GM12878 (cell line): ENCODE results near the gene BDKRB2. TPM values are rescaled to one million over a fixed set of nuclear protein-coding genes. Genes with fewer than 3 reads are reported as not detected.

Experiments
- ATAC-seq: fragments of 200-7000 bp; cut with Tn5 transposase; 3 replicates; pipeline ENCODE4 v1.9.1; 2020; ENCODE audit warnings: mild to moderate bottlenecking, moderate library complexity
- BruUV-seq: library from RNA; stranded (reverse); fragments of 400-500 nt; replicated peaks from 2 replicates; lab custom pipeline; 2021; lab: Mats Ljungman, UMichigan
- CTCF ChIA-PET: fragments of 300-600 bp; sonication (Branson Sonifier 250); formaldehyde crosslinking; extraction: SDS; loops from one replicate; lab custom pipeline; 2021; ENCODE audit warnings: inconsistent platforms; lab: Yijun Ruan, JAX
- POLR2A ChIA-PET: fragments of 350-600 bp; formaldehyde crosslinking; extraction: SDS; loops from one replicate; lab custom pipeline; 2021; ENCODE audit warnings: inconsistent platforms; lab: Charles Lee
- RAD21 ChIA-PET: fragments of 300-600 bp; sonication (Branson Sonifier 250); formaldehyde crosslinking; loops from one replicate; lab custom pipeline; 2023; ENCODE audit warnings: antibody characterized with exemption; ENCODE audit not compliant: unreplicated experiment; lab: Charles Lee
- SMC1A ChIA-PET: fragments of 300-600 bp; sonication (Branson Sonifier 250); formaldehyde crosslinking; loops from one replicate; lab custom pipeline; 2023; ENCODE audit not compliant: unreplicated experiment, uncharacterized antibody; lab: Charles Lee
- DNase-seq: peaks from one replicate; pipeline ENCODE4 v3.0.0-alpha.2; 2011; ENCODE audit warnings: low read depth, low spot score
- FAIRE-seq: peaks from 3 replicates; lab custom pipeline; 2011; peaks lifted over from hg19 to GRCh38; lab: Jason Lieb, UNC
- H2AFZ ChIP-seq: 2 replicates; pipeline ENCODE4 v1.6.0; 2011; ENCODE audit warnings: low read depth, low read length, control low read depth; ENCODE audit not compliant: control insufficient read depth
- H3K27ac ChIP-seq: 2 replicates; pipeline ENCODE4 v1.5.1; 2011; ENCODE audit warnings: control low read depth; ENCODE audit not compliant: control insufficient read depth, insufficient read depth
- H3K27me3 ChIP-seq, 2 experiments: replicated peaks in 1 of 2; 2 replicates each; pipeline versions ENCODE4 v1.6.0 to v1.6.1; 2011; ENCODE audit warnings: low read length in 1 of 2; ENCODE audit not compliant: control insufficient read depth in 2 of 2, insufficient read depth in 2 of 2
- H3K36me3 ChIP-seq, 2 experiments: 2 replicates each; pipeline ENCODE4 v1.5.1; 2011; ENCODE audit warnings: low read length in 1 of 2; ENCODE audit not compliant: control insufficient read depth in 2 of 2, insufficient read depth in 2 of 2
- H3K4me1 ChIP-seq: 2 replicates; pipeline ENCODE4 v1.6.1; 2011; ENCODE audit warnings: mild to moderate bottlenecking, low read length, moderate library complexity, mixed read lengths; ENCODE audit not compliant: control insufficient read depth, insufficient read depth
- H3K4me2 ChIP-seq: 2 replicates; pipeline ENCODE4 v1.6.0; 2011; ENCODE audit warnings: control low read depth; ENCODE audit not compliant: control insufficient read depth, insufficient read depth
- H3K4me3 ChIP-seq: fragments of 200-600 bp; sonication (generic); 2 replicates; pipeline ENCODE4 v1.5.1; 2016
- H3K79me2 ChIP-seq: 2 replicates; pipeline ENCODE4 v1.6.0; 2011; ENCODE audit warnings: low read length; ENCODE audit not compliant: control insufficient read depth, insufficient read depth
- H3K9ac ChIP-seq: 2 replicates; pipeline ENCODE4 v1.8.0; 2011; ENCODE audit warnings: low read length, control low read depth, mixed read lengths; ENCODE audit not compliant: control insufficient read depth, insufficient read depth
- H3K9me3 ChIP-seq: replicated peaks from 3 replicates; pipeline ENCODE4 v1.5.1; 2011; ENCODE audit warnings: mild to moderate bottlenecking, low read length; ENCODE audit not compliant: control insufficient read depth, insufficient read depth
- H4K20me1 ChIP-seq: 2 replicates; pipeline ENCODE4 v1.6.0; 2011; ENCODE audit not compliant: control insufficient read depth, insufficient read depth
- BCLAF1 ChIP-seq: fragments of 450-650 bp; IDR thresholded peaks from 2 replicates; pipeline ENCODE4 v1.6.1; 2017; ENCODE audit warnings: antibody characterized with exemption, mild to moderate bottlenecking, moderate library complexity
- GABPA ChIP-seq: IDR thresholded peaks from 2 replicates; pipeline ENCODE4 v1.6.1; 2014; ENCODE audit warnings: antibody characterized with exemption, low read depth, mild to moderate bottlenecking, inconsistent platforms
- MYC ChIP-seq: IDR thresholded peaks from 2 replicates; pipeline ENCODE4 v1.6.1; 2011; ENCODE audit warnings: mild to moderate bottlenecking, low read length, moderate library complexity, inconsistent platforms; ENCODE audit not compliant: insufficient read depth, insufficient replicate concordance, insufficient read length, severe bottlenecking
- USF2 ChIP-seq: IDR thresholded peaks from 2 replicates; pipeline ENCODE4 v1.6.1; 2011; ENCODE audit warnings: low read depth, low read length, improper control_type of control experiment, borderline replicate concordance
- WRNIP1 ChIP-seq: IDR thresholded peaks from 2 replicates; pipeline ENCODE4 v1.6.1; 2011; ENCODE audit warnings: low read depth, low read length, improper control_type of control experiment, borderline replicate concordance
- ZNF622 ChIP-seq: fragments of 450-650 bp; IDR thresholded peaks from 2 replicates; pipeline ENCODE4 v1.6.1; 2017; ENCODE audit warnings: mild to moderate bottlenecking, inconsistent platforms
- WGBS: methylation state at CpG from one replicate; pipeline ENCODE4 v1.1.6; 2016; ENCODE audit warnings: low lambda C conversion rate; ENCODE audit not compliant: insufficient replicate concordance, insufficient coverage; ENCODE audit errors: missing lambda C conversion rate; 5-methylcytosine and 5-hydroxymethylcytosine counted together
- in situ Hi-C: fragments of 300-500 bp; cut with MboI; formaldehyde crosslinking; loops from 9 replicates; pipeline ENCODE4 v1.14.3; 2018; ENCODE audit warnings: mixed read lengths
- intact Hi-C: fragments of 100-400 bp; cut with micrococcal nuclease; formaldehyde crosslinking; loops from one replicate; pipeline ENCODE4 v1.14.2; 2022; ENCODE audit not compliant: unreplicated experiment
- polyA plus RNA-seq, 11 experiments: library from polyadenylated mRNA; depleted of rRNA in 4 of 11; unstranded in 6 of 11; stranded (reverse) in 5 of 11; fragments of >200 nt; fragmentation: Nextera tagmentation in 4 of 11; fragmentation: Illumina TruSeq in 1 of 11; extraction: Ambion mirVana in 4 of 11; extraction: Trizol in 1 of 11; gene quantifications; 1 replicate in 1 of 11; 2 replicates in 10 of 11; pipeline versions ENCODE4 v1.2.1 to v1.2.3, GENCODE V29; 2011 to 2016; ENCODE audit warnings: inconsistent platforms in 2 of 11, missing spikeins in 2 of 11, low read depth in 1 of 11
- total RNA-seq, 4 experiments: library from RNA; depleted of rRNA in 3 of 4; stranded (reverse); fragments of >200 nt in 3 of 4; fragmentation: Illumina TruSeq in 1 of 4; extraction: Trizol in 1 of 4; gene quantifications; 2 replicates each; pipeline versions ENCODE4 v1.2.1 to v1.2.3, GENCODE V29; 2013 to 2021
- TF ChIP-seq, protein P1 (sequence below): fragments of 450-650 bp; IDR thresholded peaks from 2 replicates; pipeline ENCODE4 v1.6.1; 2017; ENCODE audit warnings: mild to moderate bottlenecking, moderate library complexity

BDKRB2 gene
- total and polyA plus RNA-seq, 10 of the 15 experiments (the other 5 are each of a cell fraction or from before 2014, with no cell fraction given), result 0.08 TPM; not detected in 9

DNA sequence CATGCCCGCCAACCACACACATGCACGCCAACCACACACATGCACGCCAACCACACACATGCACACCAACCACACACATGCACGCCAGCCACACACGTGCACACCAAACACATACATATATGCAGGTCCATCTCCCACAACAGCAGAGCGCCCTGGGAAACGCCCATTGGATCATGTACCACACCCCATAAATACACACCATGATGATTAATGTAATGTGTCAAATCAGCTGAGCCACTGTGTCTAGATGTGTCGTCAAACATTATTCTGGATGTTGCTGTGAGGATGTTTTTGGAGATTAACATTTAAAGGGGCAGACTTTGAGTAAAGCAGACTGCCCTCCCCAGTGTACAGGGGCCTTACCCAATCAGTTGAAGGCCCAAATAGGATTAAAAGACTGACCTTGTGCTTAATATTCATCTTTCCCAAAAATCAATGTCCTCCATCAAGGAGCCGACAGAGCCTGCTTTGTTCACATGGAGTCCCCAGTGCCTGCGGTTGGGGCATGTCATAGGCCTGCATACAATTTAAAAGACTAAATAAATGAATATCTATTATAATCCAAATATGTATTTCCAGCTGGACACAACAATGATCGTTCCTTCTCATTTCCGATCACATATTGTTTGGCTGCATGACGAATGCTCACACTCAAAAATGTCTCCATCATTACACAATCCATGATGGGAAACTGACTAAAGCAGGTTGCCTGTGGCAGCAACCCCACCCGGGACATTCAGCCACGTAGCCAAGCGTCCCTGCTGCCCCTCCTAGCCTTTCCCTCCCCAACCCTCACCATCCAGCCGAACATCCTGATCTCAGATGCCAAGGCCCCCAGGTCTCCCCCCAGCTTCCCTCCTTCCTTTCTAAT is 23.2 kb upstream of the BDKRB2 start:
- H3K36me3 ChIP-seq, result no peaks in the 10 kb centered on the region
- H3K9ac ChIP-seq, result no peak overlapping the region
- no peaks in the 10 kb centered on the region for H4K20me1 ChIP-seq
- H3K9me3 ChIP-seq, result no peaks in the 10 kb centered on the region; the same call in 2 of the 3 replicates
- WGBS, result 72% methylated on average over 17 of the region's 17 CpGs
- DNase-seq (no peak), FAIRE-seq (no peak), ATAC-seq (no peak)
- no peak overlapping the region for H3K4me2 ChIP-seq
- no TSS peak for BruUV-seq
- SMC1A ChIA-PET, result no interaction called here
- H3K4me3 ChIP-seq, result no peak overlapping the region
- no peaks in the 10 kb centered on the region for H3K27me3 ChIP-seq
- RAD21 ChIA-PET, result no interaction called here
- intact Hi-C loops (no loop called here), in situ Hi-C loops (no loop called here)
- no peak overlapping the region for H3K27ac ChIP-seq
- POLR2A ChIA-PET, result no interaction called here
- CTCF ChIA-PET, result no interaction called here
- H3K79me2 ChIP-seq, result no peaks in the 10 kb centered on the region
- H3K4me1 ChIP-seq, result no peaks in the 10 kb centered on the region
- no peak overlapping the region for H2AFZ ChIP-seq
- TF ChIP-seq USF2, result no peak
- TF ChIP-seq, protein P1, sequence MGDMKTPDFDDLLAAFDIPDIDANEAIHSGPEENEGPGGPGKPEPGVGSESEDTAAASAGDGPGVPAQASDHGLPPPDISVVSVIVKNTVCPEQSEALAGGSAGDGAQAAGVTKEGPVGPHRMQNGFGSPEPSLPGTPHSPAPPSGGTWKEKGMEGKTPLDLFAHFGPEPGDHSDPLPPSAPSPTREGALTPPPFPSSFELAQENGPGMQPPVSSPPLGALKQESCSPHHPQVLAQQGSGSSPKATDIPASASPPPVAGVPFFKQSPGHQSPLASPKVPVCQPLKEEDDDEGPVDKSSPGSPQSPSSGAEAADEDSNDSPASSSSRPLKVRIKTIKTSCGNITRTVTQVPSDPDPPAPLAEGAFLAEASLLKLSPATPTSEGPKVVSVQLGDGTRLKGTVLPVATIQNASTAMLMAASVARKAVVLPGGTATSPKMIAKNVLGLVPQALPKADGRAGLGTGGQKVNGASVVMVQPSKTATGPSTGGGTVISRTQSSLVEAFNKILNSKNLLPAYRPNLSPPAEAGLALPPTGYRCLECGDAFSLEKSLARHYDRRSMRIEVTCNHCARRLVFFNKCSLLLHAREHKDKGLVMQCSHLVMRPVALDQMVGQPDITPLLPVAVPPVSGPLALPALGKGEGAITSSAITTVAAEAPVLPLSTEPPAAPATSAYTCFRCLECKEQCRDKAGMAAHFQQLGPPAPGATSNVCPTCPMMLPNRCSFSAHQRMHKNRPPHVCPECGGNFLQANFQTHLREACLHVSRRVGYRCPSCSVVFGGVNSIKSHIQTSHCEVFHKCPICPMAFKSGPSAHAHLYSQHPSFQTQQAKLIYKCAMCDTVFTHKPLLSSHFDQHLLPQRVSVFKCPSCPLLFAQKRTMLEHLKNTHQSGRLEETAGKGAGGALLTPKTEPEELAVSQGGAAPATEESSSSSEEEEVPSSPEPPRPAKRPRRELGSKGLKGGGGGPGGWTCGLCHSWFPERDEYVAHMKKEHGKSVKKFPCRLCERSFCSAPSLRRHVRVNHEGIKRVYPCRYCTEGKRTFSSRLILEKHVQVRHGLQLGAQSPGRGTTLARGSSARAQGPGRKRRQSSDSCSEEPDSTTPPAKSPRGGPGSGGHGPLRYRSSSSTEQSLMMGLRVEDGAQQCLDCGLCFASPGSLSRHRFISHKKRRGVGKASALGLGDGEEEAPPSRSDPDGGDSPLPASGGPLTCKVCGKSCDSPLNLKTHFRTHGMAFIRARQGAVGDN, result no peak
- TF ChIP-seq ZNF622, result no peak
- TF ChIP-seq WRNIP1, result no peak
- no peak for TF ChIP-seq BCLAF1
- TF ChIP-seq MYC, result no peak
- no peak for TF ChIP-seq GABPA
- TF ChIP-seq, all 136 proteins: peak for 0
